ENCODE data around the gene ASL. TPM values are rescaled to one million over a fixed set of nuclear protein-coding genes. Genes with fewer than 3 reads are reported as not detected.
"Not testable (repeated sequence)": the region's sequence is repeated elsewhere in the genome, so short reads cannot be mapped to it uniquely, and the experiment has no call there.

ASL gene
- total RNA-seq, 1 donor from 2014 or later: 54.0 TPM

DNA sequence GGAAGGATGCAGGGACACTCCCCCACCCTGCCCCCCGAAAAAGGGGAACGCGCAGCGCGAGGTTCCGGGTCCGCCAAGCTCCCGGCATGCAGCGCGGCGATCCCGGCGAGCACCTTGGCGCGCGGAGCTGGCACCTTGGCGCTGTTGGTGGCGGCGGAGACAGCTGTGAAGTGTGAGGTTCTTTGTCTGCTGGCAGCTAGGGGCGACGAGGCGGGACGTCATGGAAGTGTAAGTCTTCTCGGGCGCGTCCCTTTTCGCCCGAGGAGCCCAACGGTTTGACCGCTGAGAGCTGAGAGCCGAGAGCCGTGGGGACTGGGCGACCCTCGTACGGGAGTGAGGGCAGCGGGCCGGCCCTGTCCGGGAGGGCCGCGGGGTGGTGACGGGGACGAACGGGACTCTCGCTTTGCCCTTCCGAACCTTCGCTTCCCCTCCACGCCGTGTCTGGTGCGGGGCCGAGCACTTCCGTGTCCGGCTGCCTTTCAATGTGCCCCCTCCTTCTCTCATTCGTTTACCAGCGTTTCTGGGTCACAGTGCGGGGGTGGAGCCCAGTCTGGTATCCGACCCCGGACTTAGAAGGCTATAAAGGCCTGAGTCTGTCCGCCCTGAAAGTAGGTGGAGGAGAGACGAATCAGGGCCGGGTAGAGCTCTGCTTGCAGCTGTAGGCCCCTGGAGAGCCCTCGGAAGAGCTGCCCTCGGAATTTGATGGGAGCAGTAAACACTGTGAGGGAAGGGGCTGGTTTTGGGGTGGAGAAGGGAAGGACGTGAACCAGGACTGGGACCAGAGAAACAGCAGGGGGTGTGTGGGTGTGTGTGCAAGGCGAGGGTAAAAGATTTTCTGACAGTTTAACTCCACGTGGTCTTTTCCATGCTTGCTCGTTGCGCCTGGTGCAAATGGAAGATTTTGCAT is 39.4 kb downstream of the ASL start, which contains the start of gene CRCP:
CRCP (plus strand) TSS at position 105 of the 907 bp plus-strand sequence; CDS start at position 221, 116 bp downstream.
- DNase-seq (peak; percentile 93), ATAC-seq (peak; percentile 96)

DNA sequence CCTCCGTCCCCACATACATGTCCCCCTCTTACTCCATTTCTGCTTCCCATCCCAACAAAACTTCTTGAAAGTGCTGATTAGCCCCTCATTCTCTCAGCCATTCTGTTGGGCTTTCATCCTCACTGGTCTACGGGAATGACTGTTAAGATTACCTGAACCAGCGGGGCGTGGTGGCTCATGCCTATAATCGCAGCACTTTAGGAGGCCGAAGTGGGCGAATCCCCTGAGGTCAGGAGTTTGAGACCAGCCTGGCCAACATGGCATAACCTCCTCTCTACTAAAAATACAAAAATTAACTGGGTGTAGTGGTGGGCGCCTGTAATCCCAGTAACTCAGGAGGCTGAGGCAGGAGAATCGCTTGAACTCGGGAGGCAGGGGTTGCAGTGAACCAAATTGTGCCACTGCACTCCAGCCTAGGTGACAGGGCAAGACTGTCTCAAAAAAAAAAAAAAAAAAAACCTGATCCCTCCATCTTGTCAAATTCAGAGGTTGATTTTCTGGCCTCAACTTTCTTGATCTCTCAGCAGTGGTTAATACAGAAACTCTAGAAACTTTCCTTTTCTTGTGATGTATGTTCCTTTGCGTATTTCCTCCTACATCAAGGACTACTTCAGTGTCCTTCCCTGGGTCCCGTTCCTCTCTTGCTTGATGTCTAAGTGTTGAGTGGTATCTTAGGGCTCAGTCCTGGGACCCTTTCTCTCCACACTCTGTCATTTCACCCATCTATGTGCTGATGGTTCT is 41.2 kb downstream of the ASL start:
- H3K4me3 ChIP-seq, DNase-seq, H3K36me3 ChIP-seq: not testable (repeated sequence)

More for the DNA sequence above, 39.4 kb downstream of the ASL start, which contains the start of gene CRCP:
- peak within 1 kb of the TSS; percentile 74 for H3K4me3 ChIP-seq
- H3K4me1 ChIP-seq: peaks cover 37% of the 10 kb centered on the region
- H3K9me3 ChIP-seq: no peaks in the 10 kb centered on the region
- TF ChIP-seq, protein P1, sequence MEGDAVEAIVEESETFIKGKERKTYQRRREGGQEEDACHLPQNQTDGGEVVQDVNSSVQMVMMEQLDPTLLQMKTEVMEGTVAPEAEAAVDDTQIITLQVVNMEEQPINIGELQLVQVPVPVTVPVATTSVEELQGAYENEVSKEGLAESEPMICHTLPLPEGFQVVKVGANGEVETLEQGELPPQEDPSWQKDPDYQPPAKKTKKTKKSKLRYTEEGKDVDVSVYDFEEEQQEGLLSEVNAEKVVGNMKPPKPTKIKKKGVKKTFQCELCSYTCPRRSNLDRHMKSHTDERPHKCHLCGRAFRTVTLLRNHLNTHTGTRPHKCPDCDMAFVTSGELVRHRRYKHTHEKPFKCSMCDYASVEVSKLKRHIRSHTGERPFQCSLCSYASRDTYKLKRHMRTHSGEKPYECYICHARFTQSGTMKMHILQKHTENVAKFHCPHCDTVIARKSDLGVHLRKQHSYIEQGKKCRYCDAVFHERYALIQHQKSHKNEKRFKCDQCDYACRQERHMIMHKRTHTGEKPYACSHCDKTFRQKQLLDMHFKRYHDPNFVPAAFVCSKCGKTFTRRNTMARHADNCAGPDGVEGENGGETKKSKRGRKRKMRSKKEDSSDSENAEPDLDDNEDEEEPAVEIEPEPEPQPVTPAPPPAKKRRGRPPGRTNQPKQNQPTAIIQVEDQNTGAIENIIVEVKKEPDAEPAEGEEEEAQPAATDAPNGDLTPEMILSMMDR (IDR thresholded peaks at IDR 0.05): peak; percentile 26
- H3K36me3 ChIP-seq: no peaks in the 10 kb centered on the region
- intact Hi-C loops (cut with DNase I): no loop called here
- H3K27ac ChIP-seq: peak within 1 kb of the TSS; percentile 91
- H3K27me3 ChIP-seq: no peaks in the 10 kb centered on the region

GRCh38 chr7:66118603-66119002 is 43.0 kb downstream of the ASL start:
- H3K27me3 ChIP-seq: no peaks in the 10 kb centered on the region
- H3K4me3 ChIP-seq: no peak overlapping the region
- H3K36me3 ChIP-seq: peaks cover 6% of the 10 kb centered on the region
- TF ChIP-seq, protein P1 (IDR thresholded peaks at IDR 0.05): no peak
- H3K27ac ChIP-seq: no peak overlapping the region
- H3K4me1 ChIP-seq: peaks cover 43% of the 10 kb centered on the region
- no peak for DNase-seq
- intact Hi-C loops (cut with DNase I): no loop called here
- no peaks in the 10 kb centered on the region for H3K9me3 ChIP-seq
- no peak for ATAC-seq

More for the DNA sequence above, 41.2 kb downstream of the ASL start:
- intact Hi-C loops (cut with DNase I); H3K27me3 ChIP-seq; ATAC-seq; H3K27ac ChIP-seq; H3K9me3 ChIP-seq: not testable (repeated sequence)
- peaks cover 37% of the 10 kb centered on the region for H3K4me1 ChIP-seq

DNA sequence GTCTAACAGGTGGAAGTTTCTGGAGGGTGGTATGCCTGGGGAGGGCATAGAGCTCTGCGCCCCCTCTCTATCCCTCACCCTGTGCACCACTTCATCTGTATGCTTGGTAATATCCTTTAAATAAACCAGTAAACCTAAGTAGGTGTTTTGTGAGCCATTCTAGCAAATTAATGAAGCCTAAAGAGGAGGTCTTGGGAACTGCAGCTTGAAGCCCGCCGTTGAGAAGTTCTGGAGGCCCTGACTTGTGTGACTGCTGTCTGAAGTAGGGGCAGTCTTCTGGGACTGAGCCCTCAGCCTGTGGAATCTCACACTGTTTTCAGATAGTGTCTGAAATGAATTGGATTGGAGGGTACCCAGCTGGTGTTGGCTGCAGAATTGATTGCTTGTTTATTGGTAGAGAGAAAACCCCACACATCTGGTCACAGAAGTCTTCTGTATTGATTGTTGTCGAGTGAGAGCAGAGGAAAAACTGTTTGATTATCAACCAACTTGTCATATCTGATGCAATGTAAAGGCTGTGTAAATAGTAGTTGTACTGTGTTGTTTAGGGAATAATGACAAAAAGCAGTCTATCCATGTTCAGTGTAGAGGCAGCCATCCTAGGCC is 43.7 kb downstream of the ASL start:
- H3K27ac ChIP-seq: no peak overlapping the region
- intact Hi-C loops (cut with DNase I): no loop called here
- H3K4me1 ChIP-seq: peaks cover 39% of the 10 kb centered on the region
- no peaks in the 10 kb centered on the region for H3K9me3 ChIP-seq
- no peak for ATAC-seq
- no peaks in the 10 kb centered on the region for H3K27me3 ChIP-seq
- DNase-seq: no peak
- H3K4me3 ChIP-seq: no peak overlapping the region
- TF ChIP-seq, protein P1 (IDR thresholded peaks at IDR 0.05): no peak
- peaks cover 6% of the 10 kb centered on the region for H3K36me3 ChIP-seq

GRCh38 chr7:66123175-66123528 is 47.5 kb downstream of the ASL start:
- H3K9me3 ChIP-seq: no peaks in the 10 kb centered on the region
- H3K27me3 ChIP-seq: no peaks in the 10 kb centered on the region
- peaks cover 6% of the 10 kb centered on the region for H3K36me3 ChIP-seq
- peak overlapping the region; percentile 70 for H3K27ac ChIP-seq
- TF ChIP-seq, protein P1 (IDR thresholded peaks at IDR 0.05): no peak
- intact Hi-C loops (cut with DNase I): no loop called here
- peaks cover 42% of the 10 kb centered on the region for H3K4me1 ChIP-seq
- ATAC-seq (peak; percentile 64), DNase-seq (no peak)
- no peak overlapping the region for H3K4me3 ChIP-seq

DNA sequence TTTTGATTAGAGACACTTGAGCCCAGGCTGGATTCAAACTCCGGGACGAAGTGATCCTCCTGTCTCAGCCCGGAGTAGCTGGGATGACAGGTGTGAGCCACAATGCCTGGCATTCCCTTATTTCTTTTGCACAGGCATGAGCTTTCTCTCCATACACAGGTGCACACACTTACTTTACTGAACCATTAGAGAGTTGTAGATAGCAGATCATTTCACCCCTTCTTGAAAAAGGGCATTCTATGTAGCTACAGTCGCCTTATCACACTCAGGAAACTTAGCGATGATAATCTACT is 48.9 kb downstream of the ASL start:
- H3K36me3 ChIP-seq; H3K9me3 ChIP-seq; DNase-seq; H3K4me3 ChIP-seq; intact Hi-C loops (cut with DNase I); H3K27me3 ChIP-seq; H3K27ac ChIP-seq; ATAC-seq: not testable (repeated sequence)
- peaks cover 30% of the 10 kb centered on the region for H3K4me1 ChIP-seq

Measured in upper lobe of right lung (tissue), 1 donor.